CMK (cell line): Measurements from ENCODE around the gene NOTCH3.

ENCODE experiments used
- DNase-seq: peaks from one replicate; pipeline ENCODE4 v3.0.0-alpha.2; 2010; ENCODE audit warnings: low read depth

NOTCH3 gene

GRCh38 chr19:15159251-15159650, 41.5 kb downstream of the NOTCH3 start:
- no peak for DNase-seq

- no peak for DNase-seq
Measured at GRCh38 chr19:15156391-15156790, 44.4 kb downstream of the NOTCH3 start.

- DNase-seq: no peak
Measured at GRCh38 chr19:15155296-15155695, 45.5 kb downstream of the NOTCH3 start.

GRCh38 chr19:15154002-15154612, 46.7 kb downstream of the NOTCH3 start:
- peak; percentile 49 for DNase-seq

GRCh38 chr19:15149737-15150136, 51.1 kb downstream of the NOTCH3 start:
- no peak for DNase-seq

DNA sequence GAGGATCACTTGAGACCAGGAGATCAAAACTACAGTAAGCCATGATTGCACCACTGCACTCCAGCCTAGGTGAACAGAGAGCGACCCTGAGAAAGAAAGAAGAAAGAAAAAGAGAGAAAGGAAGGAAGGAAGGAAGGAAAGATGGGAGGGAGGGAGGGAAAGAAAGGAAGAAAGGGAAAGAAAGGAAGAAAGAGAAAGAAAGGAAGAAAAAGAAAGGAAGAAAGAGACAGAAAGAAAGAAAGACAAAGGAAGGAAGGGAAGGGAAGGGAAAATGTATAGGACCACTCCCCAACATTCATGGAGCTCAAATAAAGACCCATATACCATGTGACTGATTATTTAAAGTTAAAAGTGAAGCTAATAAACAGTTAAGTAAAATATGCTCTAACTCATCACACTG, 53.7 kb downstream of the NOTCH3 start:
- DNase-seq: no peak

DNA sequence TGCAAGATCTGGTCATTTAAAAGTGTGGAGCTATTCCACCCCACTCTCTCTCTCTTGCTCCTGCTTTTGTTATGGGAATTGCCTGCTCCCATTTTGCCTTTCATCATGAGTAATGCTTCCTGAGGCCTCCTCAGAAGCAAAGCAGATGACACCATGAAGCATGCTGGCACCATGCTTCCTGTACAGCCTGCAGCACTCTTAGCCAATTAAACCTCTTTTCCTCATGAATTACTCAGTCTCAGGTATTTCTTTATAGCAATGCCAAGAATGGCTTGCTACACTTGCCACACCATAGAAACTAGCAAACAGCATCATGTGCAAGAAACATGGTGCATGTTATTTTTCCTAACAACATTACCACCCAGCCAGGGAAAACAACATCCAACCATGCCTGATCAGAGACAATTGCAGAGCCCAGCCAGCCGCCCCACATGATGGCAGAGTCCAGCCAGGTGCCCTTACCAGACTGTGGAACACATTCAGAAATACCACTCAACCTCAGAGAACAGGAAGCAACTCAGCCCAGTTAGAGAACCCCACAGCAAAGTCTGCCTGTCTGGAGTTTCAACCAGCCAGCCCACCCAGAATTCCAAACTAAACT, 56.6 kb downstream of the NOTCH3 start:
- no peak for DNase-seq

DNA sequence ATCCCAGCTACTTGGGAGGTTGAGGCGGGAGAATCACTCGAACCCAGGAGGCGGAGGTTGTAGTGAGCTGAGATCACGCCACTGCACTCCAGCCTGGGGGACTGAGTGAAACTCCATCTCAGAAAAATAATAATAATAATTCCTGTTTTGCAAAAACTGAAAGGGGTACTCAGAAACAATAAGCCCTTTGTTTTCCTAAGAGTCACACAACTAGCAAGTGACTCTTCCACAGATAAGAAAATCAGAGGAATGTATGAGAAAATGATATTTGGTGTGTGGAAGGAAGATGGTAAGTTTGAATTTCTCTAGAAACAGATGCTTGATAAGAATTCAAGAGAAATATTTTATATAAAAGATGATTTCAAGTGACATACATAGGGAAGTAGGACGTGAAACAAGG, 58.5 kb downstream of the NOTCH3 start:
- no peak for DNase-seq

DNA sequence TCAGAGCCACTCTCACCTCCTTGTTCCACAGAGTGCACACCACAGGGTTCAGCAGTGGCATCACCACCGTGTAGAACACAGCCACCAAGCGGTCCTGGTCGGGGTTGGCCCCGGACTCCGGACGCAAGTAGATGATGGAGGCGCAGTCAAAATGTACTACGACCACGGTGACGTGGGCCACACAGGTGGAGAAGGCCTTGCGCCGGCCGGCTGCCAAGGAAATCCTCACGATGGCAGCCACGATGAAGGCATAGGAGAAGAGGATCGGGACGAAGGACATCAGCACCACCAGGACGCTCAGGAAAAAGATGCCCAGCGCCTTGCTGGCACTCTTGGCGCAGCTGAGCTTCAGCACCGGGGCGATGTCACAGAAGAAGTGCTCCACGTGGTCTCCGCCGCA, 59.7 kb downstream of the NOTCH3 start:
- DNase-seq: no peak

DNA sequence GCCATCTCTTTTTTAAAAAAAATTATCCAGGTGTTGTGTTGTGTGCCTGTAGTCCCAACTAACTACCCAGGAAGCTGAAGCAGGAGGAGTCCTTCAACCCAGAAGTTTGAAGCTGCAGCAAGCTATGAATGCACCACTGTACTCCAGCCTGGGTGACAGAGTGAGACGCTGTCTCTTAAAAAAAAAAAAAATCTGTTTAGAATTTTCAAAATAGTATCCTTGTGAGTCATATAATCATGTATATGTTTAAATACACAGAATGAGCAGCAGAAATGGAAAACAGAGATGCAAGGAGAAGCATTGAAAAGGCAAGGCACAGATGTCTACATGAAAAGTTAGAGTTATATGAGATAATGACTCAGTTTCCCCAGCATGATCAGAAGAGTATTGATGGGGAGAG, 62.4 kb downstream of the NOTCH3 start:
- DNase-seq: no peak

DNA sequence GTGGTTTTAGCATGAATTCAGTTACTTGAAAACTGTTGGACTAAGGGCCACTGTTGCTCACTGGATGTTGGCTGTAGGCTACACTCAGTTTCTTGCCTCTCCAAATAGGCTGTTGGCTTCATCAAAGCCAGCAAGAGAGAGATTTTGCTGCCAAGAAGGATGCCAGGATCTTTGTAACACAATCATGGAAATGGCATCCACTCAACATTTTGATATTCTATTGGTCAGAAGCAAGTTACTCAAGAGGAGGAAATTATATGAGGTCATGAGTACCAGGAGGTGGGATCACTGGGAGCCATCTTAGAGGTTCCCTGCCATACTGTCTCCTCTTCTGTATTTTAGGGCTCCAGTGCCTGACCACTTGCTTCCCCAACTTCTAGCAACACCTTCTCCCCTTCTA, 63.0 kb downstream of the NOTCH3 start:
- no peak for DNase-seq

DNA sequence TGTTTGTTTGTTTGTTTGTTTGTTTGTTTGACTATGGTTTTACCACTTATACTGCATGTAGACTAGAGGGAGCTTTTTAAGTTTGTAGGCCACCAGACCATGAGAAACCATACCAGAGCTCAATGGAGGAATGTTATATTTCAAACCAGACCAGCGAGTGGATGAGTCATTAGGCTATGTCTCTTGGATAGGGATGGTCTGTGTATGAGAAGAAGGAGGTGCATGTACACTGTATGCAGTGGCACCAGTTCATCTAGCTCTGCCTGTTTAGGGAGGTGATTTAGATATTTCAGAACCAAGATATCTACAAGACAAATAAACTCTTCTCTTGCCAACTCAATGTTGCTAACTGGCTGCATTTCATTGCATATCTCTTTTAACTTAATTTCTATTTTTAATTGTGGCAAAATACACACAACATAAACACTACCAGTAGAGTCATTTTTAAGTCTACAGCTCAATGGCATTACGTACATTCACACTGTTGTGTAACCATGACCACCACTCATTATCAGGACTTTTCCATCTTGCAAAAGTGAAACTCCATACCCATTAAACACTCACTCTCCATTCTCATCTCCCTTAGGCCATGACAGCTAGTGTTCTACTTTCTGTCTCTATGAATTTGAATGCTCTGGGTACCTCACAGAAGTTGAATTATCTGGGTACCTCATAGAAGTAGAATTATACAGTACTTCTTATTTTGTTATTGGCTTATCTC, 64.4 kb downstream of the NOTCH3 start:
- no peak for DNase-seq

- no peak for DNase-seq
Measured at GRCh38 chr19:15129856-15130585, 70.8 kb downstream of the NOTCH3 start.

GRCh38 chr19:15128162-15128770, 72.5 kb downstream of the NOTCH3 start:
- DNase-seq: no peak

GRCh38 chr19:15126131-15126910, 74.5 kb downstream of the NOTCH3 start:
- no peak for DNase-seq

- peak; percentile 97 for DNase-seq
Measured at GRCh38 chr19:15125232-15126067, 75.3 kb downstream of the NOTCH3 start.

DNA sequence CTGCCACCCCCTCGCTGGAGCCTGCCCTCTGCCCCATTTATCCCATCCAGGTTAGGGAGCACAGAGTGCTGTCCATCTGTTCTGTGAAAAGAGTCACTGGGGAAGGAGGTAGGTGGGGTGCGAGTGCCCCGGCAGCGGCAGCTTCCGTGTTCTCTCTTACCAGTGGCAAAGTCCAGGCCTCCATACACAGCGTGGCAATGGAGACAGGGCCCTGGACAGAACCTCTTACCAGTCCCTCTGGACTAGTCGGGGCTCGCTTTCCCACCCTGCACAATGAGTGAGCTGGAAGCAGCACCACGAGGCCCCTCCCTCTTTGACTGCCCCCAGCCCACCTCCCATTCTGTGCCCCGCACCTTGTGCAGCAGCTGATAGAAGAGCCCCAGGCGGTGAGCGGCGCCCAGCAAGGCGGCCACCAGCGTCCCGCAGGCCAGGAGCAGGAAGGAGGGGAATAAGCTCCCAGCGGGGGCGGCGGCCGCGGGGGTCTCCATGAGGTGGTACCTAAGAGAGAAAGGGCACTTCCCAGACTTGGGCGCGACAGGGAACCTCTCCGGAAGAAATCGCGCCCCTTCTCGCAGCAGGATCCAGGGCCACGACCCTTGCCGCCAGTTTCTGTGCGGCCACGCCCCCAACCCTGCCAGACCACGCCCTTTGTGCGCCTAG, 76.1 kb downstream of the NOTCH3 start:
- DNase-seq: no peak

DNA sequence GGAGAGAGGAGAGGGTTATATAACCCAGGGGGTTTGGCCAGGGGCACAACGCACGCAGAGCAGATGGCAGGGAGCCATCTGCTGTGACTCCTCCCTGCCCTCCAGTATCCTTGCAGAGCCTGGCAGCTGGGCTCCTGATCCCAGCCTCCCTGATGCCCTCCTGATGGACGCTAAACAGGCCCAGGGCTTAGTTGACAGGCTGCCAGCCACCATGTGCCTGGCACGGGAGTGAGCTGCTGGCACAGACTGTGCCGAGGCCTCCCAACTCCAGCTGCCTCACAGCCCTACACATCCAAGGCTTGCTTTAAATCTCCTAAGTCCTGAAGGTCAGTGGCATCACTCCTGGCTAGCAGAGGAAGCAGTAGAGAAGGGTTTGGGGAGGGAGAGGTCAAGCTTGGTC, 76.9 kb downstream of the NOTCH3 start:
- DNase-seq: no peak

GRCh38 chr19:15123031-15123890, 77.5 kb downstream of the NOTCH3 start:
- DNase-seq: no peak
